ENCODE results near the gene TMEM123. TPM values are rescaled to one million over a fixed set of nuclear protein-coding genes. Genes with fewer than 3 reads are reported as not detected.
A peak's percentile ranks its signal among the peaks of the same experiment; 100 is the strongest.

TMEM123 gene
- total and polyA plus RNA-seq, 2 of the 13 experiments (the other 11 are each of a cell fraction or from before 2014, with no cell fraction given): 365 to 2,761 TPM

DNA sequence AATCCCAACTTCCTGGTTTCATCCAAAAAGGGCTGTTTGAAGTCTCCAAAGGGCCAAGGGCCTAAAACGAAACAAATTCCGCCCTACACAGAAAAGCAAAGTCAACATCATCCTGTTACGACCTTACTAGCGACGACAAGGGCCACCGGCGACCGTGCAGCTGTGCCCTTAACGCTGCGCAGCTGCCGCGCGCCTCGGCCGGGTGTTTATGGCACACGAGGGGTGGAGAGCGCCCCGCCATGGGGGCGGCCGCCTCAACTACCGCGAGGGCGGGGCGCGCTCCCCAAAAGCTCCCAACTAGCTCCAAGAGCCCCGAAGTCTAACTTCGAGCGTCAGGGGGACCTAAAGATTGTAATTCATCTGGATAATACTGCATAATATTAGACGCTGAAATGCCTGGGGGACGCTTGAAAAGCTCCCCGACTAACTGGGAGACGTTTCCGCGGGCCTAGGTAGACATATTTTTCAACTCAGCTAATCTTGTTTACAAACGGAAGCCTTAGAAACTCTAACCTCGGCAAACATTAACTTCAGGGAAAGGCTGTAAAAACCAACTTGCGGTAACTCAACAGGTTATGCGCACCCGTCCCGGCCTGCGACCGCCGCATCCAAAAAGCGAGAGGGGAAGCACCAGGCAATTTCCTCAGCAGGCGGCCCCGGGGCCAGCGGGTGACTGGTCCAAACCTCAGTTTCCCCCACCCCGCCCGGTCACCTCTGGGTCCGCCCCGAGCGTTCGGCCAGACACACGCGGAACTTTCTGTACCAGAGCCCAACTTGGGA, 694 bp downstream of the TMEM123 start (continued):
- TF ChIP-seq ZNF609 (CRISPR knock-in tag; IDR thresholded peaks at IDR 0.05; ENCODE audit: borderline replicate concordance) (peak; percentile 90), CERS6 (CRISPR knock-in tag; IDR thresholded peaks at IDR 0.05) (no peak), ELF3 (CRISPR knock-in tag; IDR thresholded peaks at IDR 0.05) (peak; percentile 97), TP53 (CRISPR knock-in tag; conservative IDR thresholded peaks at IDR 0.05) (peak; percentile 83), KAT7 (CRISPR knock-in tag; IDR thresholded peaks at IDR 0.05; ENCODE audit: borderline replicate concordance) (0 out of 2 replicates have a peak, but pooled peaks have one; percentile 50), MIER3 (CRISPR knock-in tag; IDR thresholded peaks at IDR 0.05; ENCODE audit: borderline replicate concordance) (peak; percentile 75), U2AF1 (optimal IDR thresholded peaks at IDR 0.05; ENCODE audit: low read depth, low read length) (peak; percentile 42), TCF7 (IDR thresholded peaks at IDR 0.05; ENCODE audit: low read depth) (peak; percentile 94), ZNF839 (CRISPR knock-in tag; IDR thresholded peaks at IDR 0.05; ENCODE audit: borderline replicate concordance) (no peak), JARID2 (CRISPR knock-in tag; IDR thresholded peaks at IDR 0.05; ENCODE audit: insufficient replicate concordance) (no peak), ZNF678 (CRISPR knock-in tag; IDR thresholded peaks at IDR 0.05) (no peak), ISL2 (CRISPR knock-in tag; IDR thresholded peaks at IDR 0.05) (peak; percentile 83), RFXAP (CRISPR knock-in tag; IDR thresholded peaks at IDR 0.05; ENCODE audit: borderline replicate concordance) (no peak; the same call in 1 of the 2 replicates), CCDC6 (CRISPR knock-in tag; IDR thresholded peaks at IDR 0.05) (no peak), ZNF292 (CRISPR knock-in tag; IDR thresholded peaks at IDR 0.05; ENCODE audit: borderline replicate concordance, low read depth) (peak; percentile 84), ZNF703 (CRISPR knock-in tag; IDR thresholded peaks at IDR 0.05; ENCODE audit: borderline replicate concordance) (0 out of 2 replicates have a peak, but pooled peaks have one; percentile 23), GFI1 (CRISPR knock-in tag; IDR thresholded peaks at IDR 0.05; ENCODE audit: borderline replicate concordance) (peak; percentile 58; the same call in 1 of the 2 replicates), JUN (CRISPR knock-in tag; IDR thresholded peaks at IDR 0.05) (no peak), NFKBIZ (CRISPR knock-in tag; IDR thresholded peaks at IDR 0.05) (0 out of 2 replicates have a peak, but pooled peaks have one; percentile 43), ZNF777 (CRISPR knock-in tag; IDR thresholded peaks at IDR 0.05) (peak; percentile 33; the same call in 1 of the 2 replicates), RAD21 (CRISPR knock-in tag; IDR thresholded peaks at IDR 0.05) (0 out of 2 replicates have a peak, but pooled peaks have one; percentile 13)
- TF ChIP-seq, protein P1, sequence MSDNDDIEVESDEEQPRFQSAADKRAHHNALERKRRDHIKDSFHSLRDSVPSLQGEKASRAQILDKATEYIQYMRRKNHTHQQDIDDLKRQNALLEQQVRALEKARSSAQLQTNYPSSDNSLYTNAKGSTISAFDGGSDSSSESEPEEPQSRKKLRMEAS (IDR thresholded peaks at IDR 0.05): peak; percentile 87

Measured in HepG2 (cell line).